HUDEP-2 (cell line): ENCODE results near the gene FAM181B.

Experiments used
- DNase-seq, 76 experiments: peaks; one replicate each; lab custom pipeline; 2025; ENCODE audit not compliant: unreplicated experiment in 76 of 76; lab: John Stamatoyannopoulos, UW

Gene FAM181B

GRCh38 chr11:82686211-82686610 is 47.5 kb downstream of the FAM181B start:
- DNase-seq, result no peak

GRCh38 chr11:82683029-82683428 is 50.6 kb downstream of the FAM181B start:
- DNase-seq, result no peak

- peak in 39 of 76 experiments; percentile 4 to 82 (median 52) for DNase-seq
These were observed 51.5 kb downstream of the FAM181B start for GRCh38 chr11:82682003-82682751.

- DNase-seq, result peak in 63 of 76 experiments; percentile 2 to 92 (median 52)
These were observed 53.4 kb downstream of the FAM181B start for GRCh38 chr11:82680252-82680651.
